Cerebellar nuclear complex (tissue), 1 donor: ENCODE results near the gene TMEM106B.
"Not testable (repeated sequence)": the region's sequence is repeated elsewhere in the genome, so short reads cannot be mapped to it uniquely, and the experiment has no call there.

Source experiments
- DNase-seq, 2 experiments: peaks; one replicate each; lab custom pipeline; 2025; lab: John Stamatoyannopoulos, UW

Gene TMEM106B

DNA sequence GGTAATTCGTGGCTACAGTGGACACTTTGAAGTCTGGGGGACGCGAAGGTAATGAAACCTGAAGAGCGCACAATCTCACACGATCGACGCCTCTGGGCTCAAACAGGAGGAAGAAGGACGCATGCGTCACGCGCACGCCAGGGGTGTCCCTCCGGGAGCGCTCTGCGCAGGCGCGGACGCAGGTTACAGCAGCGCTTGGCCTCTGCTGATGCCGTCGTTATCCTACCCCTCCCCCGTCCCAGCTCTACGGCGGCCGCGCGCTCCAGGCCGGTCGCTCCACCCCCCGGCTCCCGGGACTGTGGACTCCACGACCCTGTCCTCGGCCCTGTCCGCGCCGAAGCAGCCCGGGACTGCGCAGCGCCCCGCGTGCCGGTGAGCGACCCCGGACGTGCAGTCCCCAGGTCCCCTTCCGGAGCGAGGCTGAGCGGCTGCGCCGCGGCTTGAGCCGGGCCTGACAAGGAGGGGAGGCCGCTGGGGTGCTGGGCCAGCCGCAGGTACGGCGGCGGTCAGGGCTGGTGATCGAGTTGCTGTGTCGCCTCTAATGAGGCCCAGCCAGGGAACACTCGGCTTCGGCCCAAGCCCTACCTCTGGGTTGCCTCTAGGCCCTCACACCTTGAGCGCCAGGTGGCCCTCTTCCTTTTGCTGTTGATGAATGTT, at the start of gene TMEM106B:
TMEM106B (plus strand) TSS at position 241 of the 657 bp plus-strand sequence. CDS start 3,517 bp downstream, outside the sequence.
- peak; percentile 37 to 68 for DNase-seq

DNA sequence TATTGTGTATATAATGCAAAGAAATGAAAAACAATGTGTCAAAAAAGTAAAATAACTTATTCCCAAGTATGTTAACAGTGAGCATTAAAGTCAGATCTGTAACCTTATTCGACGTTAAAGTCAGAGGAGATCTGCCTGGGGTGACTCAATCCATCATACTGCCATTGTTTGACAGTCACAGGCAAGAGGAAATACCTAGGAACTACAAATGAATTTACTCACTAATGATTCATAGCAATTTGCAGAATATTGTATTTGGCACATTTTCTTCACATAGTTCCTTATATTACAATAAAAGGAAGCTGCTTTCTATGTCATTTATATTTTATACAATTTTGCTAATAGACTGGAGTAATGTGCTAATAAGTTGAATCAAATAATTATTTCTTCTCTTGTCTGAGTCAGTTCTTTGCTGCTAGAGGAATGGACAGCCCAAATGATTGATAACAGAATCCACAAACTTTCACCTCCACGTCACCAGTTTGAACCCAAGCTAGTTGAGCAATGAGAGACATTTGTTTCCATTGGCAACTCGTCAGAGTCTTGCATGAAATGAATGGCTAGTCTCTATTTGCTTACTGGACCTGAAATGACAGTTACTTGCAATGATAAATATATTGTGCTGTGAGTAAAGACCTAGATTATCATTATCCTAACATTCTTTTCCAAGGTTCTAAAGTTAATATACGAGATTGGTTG, 48.5 kb upstream of the TMEM106B start:
- DNase-seq = no peak

DNA sequence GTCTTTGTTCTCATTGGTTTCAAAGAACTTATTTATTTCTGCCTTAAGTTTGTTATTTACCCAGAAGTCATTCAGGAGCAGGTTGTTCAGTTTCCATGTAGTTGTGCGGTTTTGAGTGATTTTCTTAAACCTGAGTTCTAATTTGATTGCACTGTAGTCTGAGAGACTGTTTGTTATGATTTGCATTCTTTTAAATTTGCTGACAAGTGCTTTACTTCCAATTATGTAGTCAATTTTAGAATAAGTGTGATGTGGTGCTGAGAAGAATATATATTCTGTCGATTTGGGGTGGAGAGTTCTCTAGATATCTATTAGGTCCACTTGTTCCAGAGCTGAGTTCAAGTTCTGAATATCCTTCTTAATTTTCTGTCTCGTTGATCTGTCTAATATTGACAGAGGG, 43.0 kb upstream of the TMEM106B start:
- not testable (repeated sequence) for DNase-seq

DNA sequence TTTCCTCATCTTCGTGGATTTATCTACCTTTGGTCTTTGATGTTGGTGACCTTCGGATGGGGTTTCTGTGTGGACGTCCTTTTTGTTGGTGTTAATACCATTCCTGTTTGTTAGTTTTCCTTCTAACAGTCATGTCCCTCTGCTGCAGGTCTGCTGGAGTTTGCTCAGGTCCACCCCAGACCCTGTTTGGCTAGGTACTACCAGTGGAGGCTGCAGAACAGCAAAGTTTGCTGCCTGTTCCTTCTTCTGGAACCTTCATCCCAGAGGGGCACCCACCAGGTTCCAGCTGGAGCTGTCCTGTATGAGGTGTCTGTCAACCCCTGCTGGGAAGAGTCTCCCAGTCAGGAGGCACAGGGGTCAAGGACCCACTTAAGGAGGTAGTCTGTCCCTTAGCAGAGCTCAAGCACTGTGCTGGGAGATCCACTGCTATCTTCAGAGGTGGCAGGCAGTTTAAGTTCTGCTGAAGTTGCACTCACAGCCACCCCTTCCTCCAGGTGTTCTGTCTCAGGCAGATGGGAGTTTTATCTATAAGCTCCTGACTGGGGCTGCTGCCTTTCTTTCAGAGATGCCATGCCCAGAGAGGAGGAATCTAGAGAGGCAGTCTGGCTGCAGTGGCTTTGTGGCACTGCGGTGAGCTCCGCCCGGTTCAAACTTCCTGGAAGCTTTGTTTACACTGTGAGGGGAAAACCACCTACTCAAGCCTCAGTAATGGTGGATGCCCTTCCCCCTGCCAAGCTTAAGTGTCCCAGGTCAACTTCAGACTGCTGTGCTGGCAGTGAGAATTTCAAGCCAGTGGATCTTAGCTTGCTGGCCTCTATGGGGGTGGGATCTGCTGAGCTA, 40.9 kb upstream of the TMEM106B start:
- not testable (repeated sequence) for DNase-seq

DNA sequence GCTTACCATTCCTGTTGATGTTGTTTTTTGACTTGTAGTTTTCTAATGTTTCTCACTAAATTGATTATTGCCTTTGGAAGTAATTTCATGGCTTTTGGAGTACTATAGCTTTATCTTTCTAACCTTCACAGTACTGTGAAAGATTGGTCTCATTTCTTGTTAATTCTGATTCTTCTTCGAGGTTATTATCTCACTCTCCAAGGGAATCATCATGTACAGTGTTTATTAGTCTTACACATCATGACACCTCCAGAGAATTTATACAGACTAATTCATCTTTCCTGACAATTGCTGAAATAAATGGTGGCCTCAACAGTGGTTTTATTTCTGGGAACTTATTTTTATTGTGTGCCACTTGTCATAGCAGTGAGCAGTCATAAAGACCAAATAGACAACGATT, 37.4 kb upstream of the TMEM106B start:
- no peak for DNase-seq

DNA sequence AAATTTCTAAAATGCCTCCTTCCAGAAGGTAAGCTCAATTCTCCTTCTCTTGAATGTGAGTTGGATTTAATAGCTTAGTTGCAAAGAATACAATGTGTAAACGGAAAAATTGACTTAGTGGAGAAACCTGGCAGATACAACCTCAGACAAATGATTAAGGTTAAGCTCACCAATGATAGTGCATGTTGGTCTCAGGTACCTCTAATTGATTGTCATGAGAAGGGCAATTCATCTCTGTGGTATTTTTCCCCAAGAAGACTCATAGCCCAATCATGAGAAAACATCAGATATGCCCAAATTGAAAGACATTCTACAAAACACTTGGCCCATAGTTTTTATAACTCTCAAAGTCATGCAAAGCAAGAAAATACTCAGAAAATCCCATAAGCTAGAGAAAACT, 36.2 kb upstream of the TMEM106B start:
- no peak for DNase-seq

DNA sequence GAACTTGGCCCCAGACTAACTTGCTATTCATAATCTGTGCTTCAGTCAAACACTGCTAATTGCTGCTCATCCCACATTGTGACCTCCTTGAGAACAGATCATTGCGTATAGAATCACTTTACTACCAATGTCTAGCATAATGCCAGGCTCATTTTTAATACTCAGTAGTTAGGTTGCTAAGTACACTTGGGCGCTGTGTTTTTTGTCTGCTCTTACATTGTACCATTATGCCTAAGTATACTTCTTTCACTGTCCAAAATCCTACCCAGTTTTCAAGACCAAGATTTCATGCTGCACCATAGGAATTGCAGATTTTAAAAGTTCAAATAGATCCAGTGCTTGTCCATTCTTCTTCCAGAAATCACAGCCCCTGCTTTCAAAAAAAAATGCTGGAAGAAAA, 32.8 kb upstream of the TMEM106B start:
- no peak for DNase-seq

DNA sequence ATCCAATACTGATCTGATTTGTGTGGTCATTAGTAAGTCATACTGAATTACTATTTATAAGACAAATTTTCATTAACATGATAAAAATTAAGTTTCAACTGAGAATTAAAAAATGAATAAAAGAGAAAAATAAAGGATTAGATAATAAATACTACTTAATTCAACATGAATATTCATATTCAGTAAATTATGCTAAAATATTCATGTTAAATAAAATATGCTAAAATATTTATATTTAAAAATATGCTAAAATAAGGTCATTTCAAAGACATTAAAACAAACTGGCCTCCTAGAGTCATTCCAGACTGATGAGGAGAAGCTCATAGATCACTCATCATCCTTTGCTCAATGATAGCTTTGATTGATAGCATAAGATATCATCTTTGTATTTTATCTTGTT, 16.7 kb upstream of the TMEM106B start:
- no peak for DNase-seq

DNA sequence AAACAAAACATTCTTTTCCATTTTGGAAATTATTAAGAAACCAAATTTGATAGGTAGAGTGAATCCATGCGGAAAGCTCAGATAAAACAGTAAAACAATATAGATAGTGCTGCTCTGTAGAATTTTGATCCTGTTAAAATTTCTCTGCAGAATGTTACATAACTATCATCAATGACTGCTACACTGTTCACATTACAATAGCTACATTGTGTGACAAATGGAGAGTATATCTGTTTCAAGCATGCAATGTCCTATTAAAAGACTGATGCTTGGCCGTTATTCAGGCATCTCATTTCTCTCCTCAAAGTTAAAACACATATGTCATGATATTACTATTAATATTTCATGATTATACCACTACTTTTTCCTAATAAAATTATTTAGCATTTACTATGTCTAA, 14.7 kb upstream of the TMEM106B start:
- no peak for DNase-seq

DNA sequence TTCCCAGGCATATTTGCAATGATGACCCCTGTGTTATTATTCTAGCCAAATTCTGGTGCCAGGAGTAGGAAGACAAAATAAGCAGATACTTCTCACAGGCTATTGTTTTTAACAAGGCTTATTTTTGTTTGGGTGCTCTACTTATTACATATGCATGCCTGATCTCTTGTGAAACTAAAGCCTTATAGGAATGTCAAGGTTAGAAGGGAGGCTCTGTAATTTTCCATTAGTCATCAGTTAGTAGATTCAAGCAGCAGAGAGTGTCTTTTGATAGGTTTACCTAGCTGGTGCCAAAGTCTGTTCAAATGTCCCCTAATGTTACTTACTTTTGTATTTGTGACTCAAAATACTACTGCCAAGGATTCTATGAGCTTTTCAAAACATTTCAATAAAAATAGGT, 11.7 kb upstream of the TMEM106B start:
- DNase-seq = no peak

DNA sequence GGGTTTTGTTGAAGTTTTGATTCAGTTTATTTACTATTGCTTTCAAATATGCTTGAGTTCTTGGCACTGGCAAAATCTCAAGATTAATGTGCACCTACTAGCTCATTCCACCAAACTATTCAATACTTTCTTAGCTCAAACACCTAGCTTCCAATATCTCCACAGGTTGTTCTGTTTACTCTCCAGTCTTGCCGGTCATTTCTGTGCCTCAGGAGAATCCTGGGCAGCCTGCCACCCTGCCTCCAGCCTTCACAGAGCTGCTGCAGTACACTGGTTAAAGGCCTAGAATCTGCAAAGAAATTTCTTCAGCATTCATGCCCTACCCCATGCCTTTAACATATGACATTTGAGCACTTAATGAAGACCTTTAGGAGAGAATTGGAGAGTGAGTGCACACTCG, 4.0 kb upstream of the TMEM106B start:
- DNase-seq = no peak

DNA sequence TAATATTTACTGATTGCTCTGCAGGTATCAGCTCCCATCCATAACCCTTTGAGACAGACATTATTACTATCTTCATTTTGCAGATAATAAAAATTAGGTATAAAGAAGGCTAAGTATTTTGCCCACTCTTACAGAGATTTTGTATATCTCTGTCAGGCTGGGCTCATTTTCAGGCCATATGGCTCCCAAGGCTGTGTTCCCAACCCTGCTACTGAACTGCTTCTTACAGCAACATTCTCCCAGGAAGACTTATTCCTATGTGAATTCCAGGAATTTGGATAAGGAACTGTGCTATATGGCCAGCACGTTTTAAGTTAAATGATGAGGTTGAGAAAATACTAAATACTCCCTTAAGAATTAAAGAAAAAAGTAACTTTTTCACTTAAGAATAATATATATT, 1.9 kb upstream of the TMEM106B start:
- DNase-seq = no peak

DNA sequence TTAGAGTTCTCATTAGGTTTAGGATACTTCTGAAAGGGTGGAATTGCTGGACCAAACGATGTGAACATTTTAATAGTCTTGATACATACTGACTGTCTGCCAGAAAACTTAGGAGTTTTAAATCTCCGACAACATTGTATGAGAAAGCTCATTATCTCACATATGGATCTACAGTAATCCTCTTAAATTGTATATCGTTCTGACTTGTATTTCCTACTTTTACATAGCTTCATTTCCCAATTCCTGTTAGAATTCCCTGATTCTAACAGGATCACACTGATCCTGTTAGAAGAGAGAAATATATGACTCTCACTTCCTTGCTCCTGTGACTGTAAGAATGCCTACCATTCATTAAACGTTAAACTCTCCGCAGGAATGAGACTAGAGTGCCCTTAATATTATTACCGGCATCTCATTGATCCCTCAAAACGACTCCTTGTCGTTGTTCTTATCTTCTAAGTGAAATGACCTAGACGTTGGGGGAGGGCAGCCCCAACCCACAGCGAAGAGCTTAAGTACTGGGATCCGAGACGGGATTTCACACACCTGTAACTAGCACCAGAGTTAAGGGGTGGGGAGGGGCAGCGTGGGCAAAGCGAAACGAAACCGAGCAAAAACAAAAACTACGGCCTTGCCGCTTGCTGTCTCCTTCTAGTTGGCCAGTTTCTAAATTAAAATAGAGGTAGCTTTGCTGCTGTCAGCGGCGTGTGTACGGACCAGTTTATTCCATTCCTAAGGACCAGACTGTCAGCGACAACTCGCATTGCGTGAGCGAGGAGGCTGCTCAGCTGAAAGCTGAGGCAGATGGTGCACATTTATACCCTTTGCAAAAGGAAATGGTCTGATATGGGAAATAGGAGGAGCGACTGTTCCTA, 678 bp upstream of the TMEM106B start:
- peak in 1 of 2 experiments; percentile 61 for DNase-seq

DNA sequence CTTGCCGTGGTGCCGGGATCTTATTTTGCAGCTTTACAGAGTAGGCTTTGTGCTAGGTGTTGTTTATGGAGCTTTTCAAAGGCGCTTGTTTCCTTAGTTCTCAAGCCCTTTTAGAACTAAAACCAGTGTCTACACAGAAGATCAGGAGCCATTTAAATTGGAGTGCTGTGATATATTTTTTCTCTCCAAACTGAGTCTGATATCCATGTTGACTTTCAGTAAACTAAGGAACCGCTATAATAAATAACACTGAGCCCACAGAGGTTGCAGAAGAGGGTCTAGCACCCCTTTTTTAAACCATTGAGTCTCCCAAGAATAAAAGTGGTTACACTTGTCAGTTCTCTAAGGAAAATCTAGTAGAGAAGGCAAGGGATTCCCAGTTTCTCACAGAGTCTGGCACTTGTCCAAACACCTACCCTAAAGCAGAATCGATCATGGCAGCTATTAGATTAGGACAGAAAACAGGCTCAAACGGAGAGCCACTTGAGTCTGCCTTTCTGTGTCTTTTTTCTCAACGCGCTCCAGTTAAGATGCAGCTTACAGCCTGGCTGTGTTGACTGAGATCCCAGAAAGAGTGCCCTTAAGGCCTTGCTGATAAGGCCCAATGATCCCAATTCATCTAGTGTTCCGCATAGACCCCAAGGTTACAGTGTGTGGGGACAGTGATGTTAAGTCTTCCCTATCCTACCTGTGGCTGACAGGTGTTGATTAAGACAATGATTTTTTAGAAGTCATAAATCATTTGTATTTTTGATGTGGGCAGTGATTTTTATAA, 804 bp downstream of the TMEM106B start:
- DNase-seq = no peak

DNA sequence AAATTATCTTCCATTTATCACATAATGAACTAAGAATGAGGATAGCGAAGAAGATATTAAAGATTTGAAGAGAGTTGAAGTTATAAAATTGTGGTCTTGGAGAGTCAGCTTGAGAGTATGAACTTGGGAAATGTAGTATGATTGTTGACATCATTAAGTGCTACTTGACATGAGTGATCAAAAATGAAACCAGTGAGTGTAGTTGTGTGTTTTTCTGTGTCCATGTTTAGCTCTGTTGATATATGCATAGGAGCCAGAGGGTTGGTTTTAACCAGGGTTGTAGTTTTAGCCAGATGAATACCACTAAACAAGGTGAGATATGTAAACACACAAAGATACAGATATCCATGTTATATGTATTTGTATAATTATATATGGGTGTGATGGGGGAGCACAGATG, 6.2 kb downstream of the TMEM106B start:
- DNase-seq = no peak

DNA sequence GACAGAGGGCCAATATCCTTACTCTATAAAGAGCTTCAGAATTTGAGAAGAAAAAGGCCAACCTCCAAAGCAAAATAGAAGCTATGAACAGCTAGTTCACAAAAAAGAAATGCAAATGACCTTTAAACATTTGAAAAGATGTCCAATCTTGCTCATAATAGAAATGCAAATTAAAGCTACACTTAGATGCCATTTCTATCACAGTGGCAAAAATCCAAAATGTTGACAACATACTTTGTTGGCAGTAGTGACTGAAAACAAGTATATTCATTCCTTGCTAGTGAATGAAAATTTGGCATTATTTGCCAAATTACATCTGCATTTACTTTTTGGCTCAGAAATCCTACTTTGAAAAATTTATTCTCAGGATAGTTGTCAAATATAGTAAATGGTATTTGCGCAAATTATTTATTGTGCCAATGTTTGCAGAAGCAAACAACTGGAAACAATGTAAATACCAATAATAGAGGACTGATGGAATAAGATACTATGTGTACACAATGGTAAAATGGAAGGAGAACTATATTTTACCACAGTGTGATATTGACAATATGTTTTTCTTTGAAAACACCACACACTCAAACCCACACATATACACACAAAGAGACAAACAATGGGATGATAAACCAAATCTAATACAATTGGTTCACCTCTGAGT, 9.4 kb downstream of the TMEM106B start:
- no peak for DNase-seq

DNA sequence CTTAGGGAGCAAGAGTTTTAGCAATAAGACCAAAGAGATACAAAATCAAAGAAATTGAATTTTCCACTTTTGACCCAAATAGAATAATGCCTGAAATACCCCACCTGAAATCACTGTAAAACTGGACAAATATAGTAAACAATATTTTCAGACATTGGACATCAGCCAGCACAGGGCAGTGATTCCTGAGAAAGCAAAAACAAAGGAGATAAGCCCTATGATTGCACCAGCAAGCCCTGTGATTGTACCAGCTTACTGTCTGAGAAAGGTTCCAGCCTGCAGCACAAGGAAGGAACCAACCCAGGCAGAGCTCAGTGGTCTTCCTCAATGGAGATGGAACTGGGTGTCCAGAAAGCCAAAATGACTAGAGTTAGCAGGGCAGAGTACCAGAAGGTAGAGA, 10.3 kb downstream of the TMEM106B start:
- no peak for DNase-seq

DNA sequence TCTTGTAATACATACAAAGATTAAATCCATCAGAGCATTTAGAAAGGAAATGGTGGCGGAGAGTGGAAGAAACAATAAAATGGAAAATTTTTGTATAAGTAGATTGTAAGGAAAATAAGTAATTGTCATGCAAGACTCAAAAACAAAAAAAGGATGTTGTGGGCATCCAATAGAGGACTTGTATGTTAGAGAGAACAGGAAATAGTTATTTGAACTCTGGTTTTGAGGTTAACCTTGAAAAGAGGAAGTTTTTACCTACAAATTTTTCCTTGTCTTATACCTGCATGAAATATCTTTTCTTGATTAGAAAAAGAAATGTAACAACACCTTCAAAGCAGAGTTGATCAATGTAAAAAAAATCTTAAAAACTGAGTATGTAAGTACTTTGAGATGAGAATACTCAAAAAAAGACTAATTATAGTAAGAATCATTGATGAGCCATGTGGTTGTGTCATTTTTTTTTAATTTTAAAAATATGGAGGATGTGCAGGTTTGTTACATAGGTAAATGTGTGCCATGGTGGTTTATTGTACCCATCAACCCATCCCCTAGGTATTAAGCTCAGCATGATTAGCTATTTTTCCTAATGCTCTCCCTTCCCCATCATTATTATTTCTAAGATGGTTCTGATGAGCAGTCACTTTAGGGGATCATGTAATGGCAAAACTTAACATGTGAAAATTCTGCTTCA, 11.9 kb downstream of the TMEM106B start:
- DNase-seq = no peak

DNA sequence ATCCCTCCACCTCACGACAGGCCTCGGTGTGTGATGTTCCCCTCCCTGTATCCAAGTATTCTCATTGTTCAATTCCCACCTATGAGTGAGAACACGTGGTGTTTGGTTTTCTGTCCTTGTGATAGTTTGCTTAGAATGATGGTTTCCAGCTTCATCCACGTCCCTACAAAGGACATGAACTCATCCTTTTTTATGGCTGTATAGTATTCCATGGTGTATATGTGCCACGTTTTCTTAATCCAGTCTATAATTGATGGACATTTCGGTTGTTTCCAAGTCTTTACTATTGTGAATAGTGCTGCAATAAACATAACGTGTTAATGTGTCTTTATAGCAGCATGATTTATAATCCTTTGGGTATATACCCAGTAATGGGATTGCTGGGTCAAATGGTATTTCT, 13.9 kb downstream of the TMEM106B start:
- not testable (repeated sequence) for DNase-seq

DNA sequence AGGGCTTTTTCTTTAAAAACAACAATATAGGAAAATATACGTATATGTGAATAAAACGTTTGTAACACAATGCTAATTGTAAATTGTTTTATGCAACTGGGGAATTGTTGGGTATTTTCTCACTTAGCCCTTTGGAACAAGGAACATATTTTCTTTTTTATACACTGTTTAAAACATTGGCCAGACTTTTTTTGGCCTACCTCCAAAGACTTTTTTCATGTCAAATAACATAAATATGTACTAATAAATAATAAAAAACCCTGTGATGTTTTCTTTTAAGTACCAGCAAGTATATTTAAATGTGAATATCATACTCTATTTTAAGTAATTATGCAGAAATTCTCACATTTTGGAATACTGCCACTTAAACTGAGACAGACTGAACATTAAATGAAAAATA, 15.7 kb downstream of the TMEM106B start:
- DNase-seq = no peak
